ENCODE measurements around the gene ABCA12. TPM values are rescaled to one million over a fixed set of nuclear protein-coding genes. Genes with fewer than 3 reads are reported as not detected.

The ABCA12 gene
- total RNA-seq, 4 donors from 2014 or later: not detected

- no peaks in the 10 kb centered on the region for H3K27me3 ChIP-seq
- intact Hi-C loops (cut with DNase I): no loop called here
- H3K36me3 ChIP-seq: no peaks in the 10 kb centered on the region
- H3K9me3 ChIP-seq: no peaks in the 10 kb centered on the region
- DNase-seq (ENCODE audit: extremely low spot score): no peak
- H3K4me1 ChIP-seq: no peaks in the 10 kb centered on the region
- 81% methylated on average over 1 of the region's 1 CpG for WGBS
- no peak overlapping the region for H3K4me3 ChIP-seq
- H3K27ac ChIP-seq (replicated peaks in 1 of 4): no peak overlapping the region
- TF ChIP-seq CTCF (IDR thresholded peaks at IDR 0.05) (no peak), POLR2AphosphoS5 (IDR thresholded peaks at IDR 0.05) (no peak), POLR2A (IDR thresholded peaks at IDR 0.05; ENCODE audit: low read depth) (no peak), EP300 (IDR thresholded peaks at IDR 0.05) (no peak)
Observed at GRCh38 chr2:214904176-214904575, 234.2 kb downstream of the ABCA12 start.

- 88% methylated on average over 5 of the region's 5 CpGs for WGBS
- no peaks in the 10 kb centered on the region for H3K9me3 ChIP-seq
- H3K27ac ChIP-seq (replicated peaks in 1 of 4): no peak overlapping the region
- no peaks in the 10 kb centered on the region for H3K4me1 ChIP-seq
- intact Hi-C loops (cut with DNase I): no loop called here
- no peak for TF ChIP-seq EP300 (IDR thresholded peaks at IDR 0.05)
- no peak for TF ChIP-seq POLR2A (IDR thresholded peaks at IDR 0.05; ENCODE audit: low read depth)
- TF ChIP-seq CTCF (IDR thresholded peaks at IDR 0.05): no peak
- no peak for TF ChIP-seq POLR2AphosphoS5 (IDR thresholded peaks at IDR 0.05)
- H3K4me3 ChIP-seq: no peak overlapping the region
- H3K27me3 ChIP-seq: no peaks in the 10 kb centered on the region
- no peak for DNase-seq (ENCODE audit: extremely low spot score)
- no peaks in the 10 kb centered on the region for H3K36me3 ChIP-seq
Observed at GRCh38 chr2:214902286-214902685, 236.1 kb downstream of the ABCA12 start.

GRCh38 chr2:214899751-214900150 lies 238.7 kb downstream of the ABCA12 start:
- WGBS: 89% methylated on average over 4 of the region's 4 CpGs
- intact Hi-C loops (cut with DNase I): no loop called here
- no peak for DNase-seq (ENCODE audit: extremely low spot score)
- H3K4me3 ChIP-seq: no peak overlapping the region
- no peak overlapping the region for H3K27ac ChIP-seq (replicated peaks in 1 of 4)
- H3K4me1 ChIP-seq: no peaks in the 10 kb centered on the region
- H3K27me3 ChIP-seq: no peaks in the 10 kb centered on the region
- H3K36me3 ChIP-seq: no peaks in the 10 kb centered on the region
- H3K9me3 ChIP-seq: no peaks in the 10 kb centered on the region
- TF ChIP-seq CTCF (IDR thresholded peaks at IDR 0.05): no peak
- no peak for TF ChIP-seq EP300 (IDR thresholded peaks at IDR 0.05)
- TF ChIP-seq POLR2A (IDR thresholded peaks at IDR 0.05; ENCODE audit: low read depth): no peak
- TF ChIP-seq POLR2AphosphoS5 (IDR thresholded peaks at IDR 0.05): no peak

- Histone ChIP-seq H3K27me3 (no peaks in the 10 kb centered on the region), H3K4me3 (no peak overlapping the region), H3K9me3 (no peaks in the 10 kb centered on the region), H3K36me3 (no peaks in the 10 kb centered on the region), H3K27ac (replicated peaks in 1 of 4) (no peak overlapping the region), H3K4me1 (no peaks in the 10 kb centered on the region)
- DNase-seq (ENCODE audit: extremely low spot score): no peak
- TF ChIP-seq CTCF (IDR thresholded peaks at IDR 0.05) (no peak), EP300 (IDR thresholded peaks at IDR 0.05) (no peak), POLR2A (IDR thresholded peaks at IDR 0.05; ENCODE audit: low read depth) (no peak), POLR2AphosphoS5 (IDR thresholded peaks at IDR 0.05) (no peak)
- intact Hi-C loops (cut with DNase I): no loop called here
- 85% methylated on average over 1 of the region's 1 CpG for WGBS
Observed at GRCh38 chr2:214896274-214896673, 242.2 kb downstream of the ABCA12 start.

GRCh38 chr2:214895469-214895868 lies 243.0 kb downstream of the ABCA12 start:
- intact Hi-C loops (cut with DNase I): no loop called here
- H3K4me3 ChIP-seq: no peak overlapping the region

More at GRCh38 chr2:214895469-214895868, 243.0 kb downstream of the ABCA12 start:
- no peak for DNase-seq (ENCODE audit: extremely low spot score)
- TF ChIP-seq CTCF (IDR thresholded peaks at IDR 0.05) (no peak), POLR2A (IDR thresholded peaks at IDR 0.05; ENCODE audit: low read depth) (no peak), EP300 (IDR thresholded peaks at IDR 0.05) (no peak), POLR2AphosphoS5 (IDR thresholded peaks at IDR 0.05) (no peak)
- Histone ChIP-seq H3K4me1 (no peaks in the 10 kb centered on the region), H3K27me3 (no peaks in the 10 kb centered on the region), H3K36me3 (no peaks in the 10 kb centered on the region), H3K9me3 (no peaks in the 10 kb centered on the region), H3K27ac (replicated peaks in 1 of 4) (no peak overlapping the region)
- 93% methylated on average over 3 of the region's 3 CpGs for WGBS

Data from esophagus muscularis mucosa (tissue), 4 donors.